HUES6 (cell line): Measurements from ENCODE around the gene LGMN.

Source experiments
- H3K27ac ChIP-seq: 2 replicates; pipeline ENCODE4 v1.7.0; 2013; ENCODE audit warnings: low read depth, mild to moderate bottlenecking, low read length, inconsistent platforms
- H3K27me3 ChIP-seq: 2 replicates; pipeline ENCODE4 v1.6.1; 2013; ENCODE audit warnings: low read length; ENCODE audit not compliant: control insufficient read depth, insufficient read depth
- H3K36me3 ChIP-seq: 2 replicates; pipeline ENCODE4 v1.6.1; 2013; ENCODE audit warnings: low read length; ENCODE audit not compliant: control insufficient read depth, insufficient read depth
- H3K4me1 ChIP-seq: 2 replicates; pipeline ENCODE4 v1.6.1; 2013; ENCODE audit warnings: low read length; ENCODE audit not compliant: control insufficient read depth, insufficient read depth
- H3K4me3 ChIP-seq: 2 replicates; pipeline ENCODE4 v1.5.1; 2013; ENCODE audit warnings: low read depth, low read length
- H3K9ac ChIP-seq: one replicate; pipeline ENCODE4 v1.6.1; 2013; ENCODE audit warnings: mild to moderate bottlenecking, low read length
- H3K9me3 ChIP-seq: 2 replicates; pipeline ENCODE4 v1.6.1; 2013; ENCODE audit warnings: low read depth, low read length; ENCODE audit not compliant: control insufficient read depth, insufficient read depth

LGMN gene

DNA sequence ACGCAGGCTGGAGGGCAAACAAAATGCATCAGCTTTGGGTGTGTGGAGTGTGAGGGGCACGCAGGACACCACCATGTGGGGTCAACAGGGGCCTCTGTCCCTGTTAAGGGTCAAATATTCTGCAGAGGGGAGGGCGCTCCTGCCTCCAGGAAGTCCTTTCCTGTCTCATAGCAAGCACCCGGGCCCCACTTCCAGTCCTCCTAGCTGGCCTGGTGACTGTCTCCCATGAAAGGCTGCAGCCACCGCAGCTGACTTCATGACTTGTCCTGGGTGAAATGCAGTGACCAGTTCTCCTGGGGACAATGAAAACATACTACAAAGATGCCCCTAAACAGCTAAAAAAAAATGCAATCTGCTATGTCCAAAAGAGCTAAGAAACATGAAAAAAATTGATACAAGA is 53.6 kb downstream of the LGMN start:
- no peak overlapping the region for H3K4me3 ChIP-seq
- no peaks in the 10 kb centered on the region for H3K36me3 ChIP-seq
- peaks cover 7% of the 10 kb centered on the region; the same call in 1 of the 2 replicates for H3K27me3 ChIP-seq
- H3K9me3 ChIP-seq: no peaks in the 10 kb centered on the region
- no peak overlapping the region for H3K9ac ChIP-seq
- H3K4me1 ChIP-seq: no peaks in the 10 kb centered on the region
- H3K27ac ChIP-seq: no peak overlapping the region

GRCh38 chr14:92693998-92694795 is 54.2 kb downstream of the LGMN start:
- H3K4me1 ChIP-seq: no peaks in the 10 kb centered on the region
- no peaks in the 10 kb centered on the region for H3K36me3 ChIP-seq
- no peak overlapping the region for H3K9ac ChIP-seq
- no peaks in the 10 kb centered on the region for H3K9me3 ChIP-seq
- no peak overlapping the region for H3K4me3 ChIP-seq
- peaks cover 7% of the 10 kb centered on the region; the same call in 1 of the 2 replicates for H3K27me3 ChIP-seq
- no peak overlapping the region for H3K27ac ChIP-seq

DNA sequence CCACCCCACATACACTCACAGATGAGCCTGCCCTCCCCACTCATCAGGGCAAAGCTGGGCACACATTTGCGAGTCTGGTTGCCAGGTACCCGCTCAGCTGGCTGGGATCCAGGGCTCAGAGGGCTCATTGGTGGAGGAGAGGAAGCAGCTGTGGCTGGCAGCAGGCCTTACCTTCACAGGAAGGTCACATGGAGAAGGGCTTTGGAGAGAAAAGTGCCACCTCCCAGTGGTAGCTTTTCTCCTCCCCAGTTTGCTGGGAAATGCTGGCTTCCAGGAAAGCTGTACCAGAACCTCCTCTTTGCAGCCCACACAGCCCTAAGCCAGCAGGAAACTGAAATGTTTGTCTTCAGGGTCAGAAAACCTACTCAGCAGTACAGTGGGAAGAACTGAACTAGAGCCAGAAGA is 55.6 kb downstream of the LGMN start:
- H3K4me3 ChIP-seq: no peak overlapping the region
- no peaks in the 10 kb centered on the region for H3K36me3 ChIP-seq
- no peak overlapping the region for H3K27ac ChIP-seq

GRCh38 chr14:92690171-92691011 is 58.0 kb downstream of the LGMN start:
- Histone ChIP-seq H3K27ac (no peak overlapping the region), H3K4me1 (peaks cover 5% of the 10 kb centered on the region; the same call in 1 of the 2 replicates), H3K36me3 (no peaks in the 10 kb centered on the region), H3K9ac (no peak overlapping the region), H3K4me3 (no peak overlapping the region), H3K27me3 (peaks cover 36% of the 10 kb centered on the region), H3K9me3 (no peaks in the 10 kb centered on the region)

More for the DNA sequence above, 55.6 kb downstream of the LGMN start:
- no peak overlapping the region for H3K9ac ChIP-seq
- no peaks in the 10 kb centered on the region for H3K4me1 ChIP-seq
- no peaks in the 10 kb centered on the region for H3K9me3 ChIP-seq
- peaks cover 19% of the 10 kb centered on the region for H3K27me3 ChIP-seq

DNA sequence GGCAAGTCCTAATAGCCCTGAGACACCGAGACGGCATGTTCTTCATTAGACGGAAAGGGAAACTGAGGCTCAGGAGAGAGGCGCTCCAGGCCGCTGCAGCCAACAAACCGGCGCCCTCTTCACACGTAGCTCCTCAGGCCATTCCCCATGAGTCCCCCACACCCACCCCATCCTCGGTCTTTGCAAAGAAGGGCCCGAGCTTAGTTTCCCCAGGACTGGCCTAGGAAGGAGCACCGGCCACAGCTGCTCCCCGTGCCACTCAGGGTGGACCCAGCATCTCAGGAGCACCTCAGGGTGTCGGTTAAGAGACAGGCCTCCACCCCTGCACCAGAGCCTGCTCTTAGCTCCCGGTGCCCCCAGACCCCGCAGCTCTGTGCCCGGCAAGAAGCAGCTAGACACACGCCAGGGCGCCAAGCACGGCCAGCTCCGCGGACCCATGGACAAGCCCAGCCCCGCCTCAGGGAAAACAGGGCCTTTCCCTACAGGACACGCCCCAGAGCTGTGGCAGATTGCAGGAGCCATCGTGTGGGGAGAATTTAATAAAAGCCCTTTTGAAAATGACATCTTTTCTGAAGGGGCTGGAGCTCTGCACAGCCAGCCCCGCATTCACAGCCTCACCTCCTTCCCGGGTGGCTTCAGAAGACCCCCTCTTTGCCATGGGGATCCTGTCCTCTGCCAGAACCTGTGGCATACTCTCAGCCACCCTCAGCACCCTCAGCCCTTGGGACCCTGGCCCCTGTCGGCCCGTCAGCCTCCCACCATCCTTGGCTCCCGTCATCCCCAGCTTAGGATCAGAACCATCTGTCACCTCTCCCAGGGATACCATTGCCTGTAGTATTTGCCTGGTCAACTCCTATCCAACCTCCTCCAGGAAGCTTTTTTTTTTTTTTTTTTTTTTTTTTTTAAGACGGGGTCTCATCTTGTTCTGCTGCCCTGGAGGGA is 59.7 kb downstream of the LGMN start:
- Histone ChIP-seq H3K36me3 (no peaks in the 10 kb centered on the region), H3K4me1 (peaks cover 5% of the 10 kb centered on the region; the same call in 1 of the 2 replicates), H3K27ac (no peak overlapping the region), H3K9me3 (no peaks in the 10 kb centered on the region), H3K4me3 (peak overlapping the region; percentile 71), H3K9ac (no peak overlapping the region), H3K27me3 (peaks cover 33% of the 10 kb centered on the region)

DNA sequence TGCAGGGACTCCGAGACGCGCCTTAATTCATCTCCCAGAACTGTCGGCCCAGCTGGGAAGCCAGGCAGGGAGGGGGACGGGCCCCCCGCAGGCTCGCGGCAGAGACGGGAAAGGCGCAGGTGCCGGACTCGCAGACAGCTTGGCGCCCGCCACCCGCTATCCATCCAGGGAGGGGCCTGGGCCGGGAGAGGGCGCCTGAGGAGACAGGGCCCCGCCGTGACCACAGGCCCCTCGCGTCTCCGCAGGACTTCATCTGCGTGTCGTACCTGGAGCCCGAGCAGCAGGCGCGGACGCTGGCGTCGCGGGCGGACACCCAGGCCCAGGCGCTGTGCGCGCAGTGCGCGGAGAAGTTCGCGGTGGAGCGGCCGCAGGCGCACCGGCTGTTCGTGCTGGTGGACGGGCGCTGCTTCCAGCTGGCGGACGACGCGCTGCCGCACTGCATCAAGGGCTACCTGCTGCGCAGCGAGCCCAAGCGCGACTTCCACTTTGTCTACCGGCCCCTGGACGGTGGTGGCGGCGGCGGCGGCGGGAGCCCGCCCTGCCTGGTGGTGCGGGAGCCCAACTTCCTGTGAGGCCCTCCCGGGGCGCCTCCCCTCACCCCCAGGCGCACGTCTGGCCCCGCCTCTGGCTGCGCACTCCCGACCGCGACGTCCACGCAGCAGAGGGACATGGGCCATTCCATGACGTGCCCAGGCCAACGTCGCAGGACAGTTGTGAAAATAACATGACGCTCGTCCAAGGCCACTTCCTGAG is 60.6 kb downstream of the LGMN start:
- H3K4me1 ChIP-seq: peaks cover 5% of the 10 kb centered on the region; the same call in 1 of the 2 replicates
- H3K9ac ChIP-seq: peak overlapping the region; percentile 23
- H3K4me3 ChIP-seq: peak overlapping the region; percentile 71
- H3K9me3 ChIP-seq: no peaks in the 10 kb centered on the region
- H3K36me3 ChIP-seq: no peaks in the 10 kb centered on the region
- H3K27me3 ChIP-seq: peaks cover 33% of the 10 kb centered on the region
- H3K27ac ChIP-seq: no peak overlapping the region

DNA sequence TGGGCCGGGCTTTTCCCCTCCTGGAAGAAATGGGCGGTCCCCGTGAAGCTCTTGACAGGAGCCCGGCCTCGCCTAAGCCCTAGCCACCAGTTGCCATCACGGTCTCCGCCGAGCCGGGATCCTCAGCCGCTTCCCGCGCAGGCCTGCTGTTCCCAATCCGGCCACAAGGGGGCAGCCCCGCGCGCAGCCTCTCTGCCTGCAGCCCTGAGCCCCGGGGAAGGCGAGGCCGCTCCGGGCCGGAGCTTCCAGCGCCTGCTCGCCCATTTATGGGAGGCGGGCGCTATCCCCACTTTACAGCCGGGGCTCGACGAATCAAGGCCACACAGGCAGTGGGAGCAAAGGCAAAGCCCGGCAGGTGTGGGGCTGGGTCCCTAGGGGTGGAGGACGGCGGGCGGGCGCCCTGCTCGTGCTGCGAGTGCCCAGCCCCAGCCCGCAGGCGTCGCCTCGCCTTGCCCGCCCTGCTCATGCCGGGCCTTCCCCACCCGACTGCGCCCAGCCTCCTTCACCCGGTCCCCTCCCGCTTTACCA is 61.5 kb downstream of the LGMN start:
- no peaks in the 10 kb centered on the region for H3K9me3 ChIP-seq
- H3K27ac ChIP-seq: no peak overlapping the region
- H3K36me3 ChIP-seq: no peaks in the 10 kb centered on the region
- H3K27me3 ChIP-seq: peaks cover 33% of the 10 kb centered on the region
- peak overlapping the region; percentile 32 for H3K9ac ChIP-seq
- H3K4me1 ChIP-seq: peaks cover 5% of the 10 kb centered on the region; the same call in 1 of the 2 replicates
- peak overlapping the region; percentile 71 for H3K4me3 ChIP-seq

- H3K9me3 ChIP-seq: no peaks in the 10 kb centered on the region
- peaks cover 33% of the 10 kb centered on the region for H3K27me3 ChIP-seq
- no peak overlapping the region for H3K9ac ChIP-seq
- no peak overlapping the region for H3K4me3 ChIP-seq
- peaks cover 5% of the 10 kb centered on the region; the same call in 1 of the 2 replicates for H3K4me1 ChIP-seq
- H3K36me3 ChIP-seq: no peaks in the 10 kb centered on the region
- no peak overlapping the region for H3K27ac ChIP-seq
Measured at GRCh38 chr14:92686411-92686899, 62.0 kb downstream of the LGMN start.

DNA sequence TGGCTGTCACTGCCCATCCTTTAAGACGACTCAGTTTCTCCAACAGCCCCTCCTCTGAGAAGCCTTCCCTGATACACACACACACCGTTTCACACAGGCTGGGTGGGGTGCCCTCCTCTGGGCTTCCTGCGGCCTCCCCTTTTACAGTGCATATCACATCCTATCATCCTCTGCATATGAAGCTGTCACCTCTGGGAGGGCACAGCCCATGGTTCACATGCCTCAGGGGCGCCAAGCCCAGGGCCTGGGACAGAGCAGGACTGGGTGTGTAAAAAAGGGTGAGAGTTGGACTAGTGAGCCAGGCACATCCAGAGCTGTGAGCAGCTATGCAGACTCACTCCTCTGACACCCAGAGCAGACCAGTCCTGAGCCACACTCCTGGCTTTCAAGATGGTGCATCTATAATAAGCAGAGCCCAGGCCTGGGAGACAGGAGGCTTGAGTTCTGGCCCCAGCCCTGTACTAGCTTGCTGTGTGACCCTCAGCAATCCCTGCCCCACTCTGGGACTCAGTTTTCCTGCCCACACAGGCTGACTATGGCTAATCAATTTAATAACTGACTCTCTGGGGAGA is 62.6 kb downstream of the LGMN start:
- Histone ChIP-seq H3K27me3 (peaks cover 33% of the 10 kb centered on the region), H3K9ac (no peak overlapping the region), H3K4me1 (peaks cover 5% of the 10 kb centered on the region; the same call in 1 of the 2 replicates), H3K36me3 (no peaks in the 10 kb centered on the region), H3K9me3 (no peaks in the 10 kb centered on the region), H3K4me3 (no peak overlapping the region), H3K27ac (no peak overlapping the region)
